Measurements from ENCODE around the gene SLC4A1. TPM values are rescaled to one million over a fixed set of nuclear protein-coding genes. Genes with fewer than 3 reads are reported as not detected.

The SLC4A1 gene
- total and polyA plus RNA-seq, 2 donors from 2014 or later, result 2.1 to 201 TPM

GRCh38 chr17:44216173-44216572 lies 51.8 kb downstream of the SLC4A1 start:
- Histone ChIP-seq H3K4me1 (ENCODE audit: control insufficient read depth in 2 of 3, insufficient read depth in 2 of 3, low read depth in 1 of 3, low read length in 3 of 3) (peaks cover 3 to 23% (median 17%) of the 10 kb centered on the region in 3 donors), H3K4me3 (ENCODE audit: low read length in 3 of 3) (no peak overlapping the region), H3K9me3 (ENCODE audit: control insufficient read depth in 2 of 3, insufficient read depth in 1 of 3, low read length in 3 of 3) (no peaks in the 10 kb centered on the region), H3K36me3 (ENCODE audit: control insufficient read depth in 2 of 3, insufficient read depth in 3 of 3, low read length in 3 of 3) (peaks cover 26 to 39% (median 36%) of the 10 kb centered on the region in 3 donors), H3K9ac (ENCODE audit: low read length in 3 of 3) (no peak overlapping the region), H3K27ac (ENCODE audit: low read depth in 2 of 2, low read length in 2 of 2) (no peak overlapping the region), H3K27me3 (ENCODE audit: control insufficient read depth, insufficient read depth, low read length) (no peaks in the 10 kb centered on the region)
- DNase-seq, result no peak
- no peak for TF ChIP-seq CTCF (IDR thresholded peaks at IDR 0.05; ENCODE audit: borderline replicate concordance, extremely low read depth, insufficient read depth)
- intact Hi-C loops (cut with DNase I), result no loop called here
- no peak for FAIRE-seq

- H3K9me3 ChIP-seq (ENCODE audit: control insufficient read depth in 2 of 3, insufficient read depth in 1 of 3, low read length in 3 of 3), result no peaks in the 10 kb centered on the region
- H3K36me3 ChIP-seq (ENCODE audit: control insufficient read depth in 2 of 3, insufficient read depth in 3 of 3, low read length in 3 of 3), result peaks cover 26 to 43% (median 38%) of the 10 kb centered on the region in 3 donors
- FAIRE-seq (no peak), DNase-seq (no peak)
- H3K27ac ChIP-seq (ENCODE audit: low read depth in 2 of 2, low read length in 2 of 2), result no peak overlapping the region
- H3K4me3 ChIP-seq (ENCODE audit: low read length in 3 of 3), result no peak overlapping the region
- H3K9ac ChIP-seq (ENCODE audit: low read length in 3 of 3), result no peak overlapping the region
- no peak for TF ChIP-seq CTCF (IDR thresholded peaks at IDR 0.05; ENCODE audit: borderline replicate concordance, extremely low read depth, insufficient read depth)
- intact Hi-C loops (cut with DNase I), result loop anchor here (5.0 kb wide), 1 partner anchor 112 kb away; no protein-coding TSS in a partner anchor
- H3K27me3 ChIP-seq (ENCODE audit: control insufficient read depth, insufficient read depth, low read length), result no peaks in the 10 kb centered on the region
- peaks cover 3 to 28% (median 17%) of the 10 kb centered on the region in 3 donors for H3K4me1 ChIP-seq (ENCODE audit: control insufficient read depth in 2 of 3, insufficient read depth in 2 of 3, low read depth in 1 of 3, low read length in 3 of 3)
Observed at GRCh38 chr17:44214896-44215295, 53.0 kb downstream of the SLC4A1 start.

- H3K4me1 ChIP-seq (ENCODE audit: control insufficient read depth in 2 of 3, insufficient read depth in 2 of 3, low read depth in 1 of 3, low read length in 3 of 3), result peaks cover 3 to 28% (median 17%) of the 10 kb centered on the region in 3 donors
- intact Hi-C loops (cut with DNase I), result loop anchor here (5.0 kb wide), 1 partner anchor 113 kb away; no protein-coding TSS in a partner anchor
Observed at GRCh38 chr17:44214230-44214494, 53.8 kb downstream of the SLC4A1 start.

More at GRCh38 chr17:44214230-44214494, 53.8 kb downstream of the SLC4A1 start:
- Histone ChIP-seq H3K27ac (ENCODE audit: low read depth in 2 of 2, low read length in 2 of 2) (no peak overlapping the region), H3K4me3 (ENCODE audit: low read length in 3 of 3) (no peak overlapping the region), H3K9ac (ENCODE audit: low read length in 3 of 3) (no peak overlapping the region), H3K36me3 (ENCODE audit: control insufficient read depth in 2 of 3, insufficient read depth in 3 of 3, low read length in 3 of 3) (peaks cover 30 to 46% (median 45%) of the 10 kb centered on the region in 3 donors), H3K9me3 (ENCODE audit: control insufficient read depth in 2 of 3, insufficient read depth in 1 of 3, low read length in 3 of 3) (no peaks in the 10 kb centered on the region), H3K27me3 (ENCODE audit: control insufficient read depth, insufficient read depth, low read length) (no peaks in the 10 kb centered on the region)
- no peak for TF ChIP-seq CTCF (IDR thresholded peaks at IDR 0.05; ENCODE audit: borderline replicate concordance, extremely low read depth, insufficient read depth)
- FAIRE-seq (no peak), DNase-seq (no peak)

All from kidney (tissue), 14 donors.